NCI-H82 (cell line): ENCODE data around the gene SLC26A8.
"Not testable (repeated sequence)": the region's sequence is repeated elsewhere in the genome, so short reads cannot be mapped to it uniquely, and the experiment has no call there.

Experiments
- DNase-seq: peaks from one replicate; lab custom pipeline; 2025; lab: John Stamatoyannopoulos, UW

Gene SLC26A8

GRCh38 chr6:36050305-36050704, 25.9 kb upstream of the SLC26A8 start:
- no peak for DNase-seq

GRCh38 chr6:36049582-36049981, 25.1 kb upstream of the SLC26A8 start:
- no peak for DNase-seq

- no peak for DNase-seq
Measured at GRCh38 chr6:36042618-36043260, 18.3 kb upstream of the SLC26A8 start.

DNA sequence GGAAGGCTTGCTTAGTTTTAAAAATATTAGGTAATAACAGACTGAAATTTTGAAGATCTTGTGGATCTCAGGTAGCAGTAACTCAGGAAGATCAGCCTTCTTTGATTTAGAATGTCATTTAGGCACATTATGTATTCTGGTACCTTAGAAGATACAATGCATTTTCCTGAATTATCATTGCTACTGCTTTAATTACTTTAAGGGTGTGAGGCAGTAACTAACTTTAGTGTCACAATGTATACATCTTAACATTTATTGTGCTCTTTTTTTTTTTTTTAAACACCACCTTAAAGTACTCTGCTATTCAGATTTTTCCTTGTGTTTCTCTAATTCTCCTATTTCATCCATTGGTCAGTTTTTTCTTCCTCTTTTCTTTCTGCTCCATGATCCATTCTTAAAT, 16.5 kb upstream of the SLC26A8 start:
- no peak for DNase-seq

DNA sequence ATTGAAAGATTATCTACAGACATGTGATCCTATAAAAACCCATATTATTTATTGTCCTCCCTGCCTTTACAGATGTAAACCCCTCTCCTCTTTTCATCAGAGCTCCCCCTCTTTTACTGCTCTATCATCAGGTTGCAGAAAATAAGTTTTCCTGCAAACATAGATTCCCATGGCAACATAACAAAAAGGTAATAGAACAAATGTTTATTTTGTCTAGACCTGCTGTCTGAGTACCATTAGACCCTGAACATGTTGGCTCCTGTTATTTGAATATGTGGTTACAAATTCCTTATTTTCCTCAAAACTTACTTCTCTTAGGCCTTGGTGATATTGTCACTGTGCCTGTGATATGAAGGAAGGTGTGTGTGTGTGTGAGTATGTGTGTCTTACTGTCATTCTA, 14.7 kb upstream of the SLC26A8 start:
- no peak for DNase-seq

DNA sequence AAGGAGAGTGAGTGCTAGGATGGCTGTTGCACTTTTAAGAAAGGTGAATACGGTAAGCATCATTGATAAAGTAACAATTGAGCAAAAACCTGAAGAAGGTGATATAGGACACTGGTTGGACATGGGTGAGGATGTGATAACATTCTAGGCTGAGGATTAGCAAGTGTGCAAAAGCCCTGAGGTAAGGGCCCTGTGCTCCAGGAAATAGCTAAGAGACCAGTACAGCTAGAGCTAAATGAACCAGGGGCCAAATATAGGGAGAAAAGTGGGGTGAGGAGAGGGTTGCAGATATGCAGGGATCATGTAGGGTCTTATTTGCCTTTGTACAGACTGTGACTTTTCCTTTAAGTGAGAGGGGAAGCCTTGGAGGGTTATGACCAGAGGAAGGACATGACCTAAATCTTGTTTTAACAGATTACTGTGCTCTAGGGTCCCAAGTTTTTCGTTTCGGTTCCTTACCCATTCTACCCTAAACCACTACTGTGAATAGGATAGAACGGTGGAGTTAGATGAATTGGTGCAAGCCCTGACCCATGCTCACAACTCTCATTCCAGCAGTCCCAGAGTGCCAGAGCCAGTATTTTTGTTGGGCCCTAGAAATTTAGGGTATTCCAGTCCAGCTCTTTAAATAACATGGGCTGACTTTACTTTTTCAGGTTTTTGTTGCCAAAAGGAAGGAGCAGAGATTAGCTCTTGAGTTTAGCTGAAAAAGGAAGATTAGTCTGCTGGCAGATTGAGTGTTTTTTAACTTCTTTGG, 13.9 kb upstream of the SLC26A8 start:
- DNase-seq: no peak

- DNase-seq: no peak
Measured at GRCh38 chr6:36035225-36035624, 10.8 kb upstream of the SLC26A8 start.

- DNase-seq: no peak
Measured at GRCh38 chr6:36034441-36034840, 10.0 kb upstream of the SLC26A8 start.

GRCh38 chr6:36033935-36034334, 9.5 kb upstream of the SLC26A8 start:
- DNase-seq: no peak

DNA sequence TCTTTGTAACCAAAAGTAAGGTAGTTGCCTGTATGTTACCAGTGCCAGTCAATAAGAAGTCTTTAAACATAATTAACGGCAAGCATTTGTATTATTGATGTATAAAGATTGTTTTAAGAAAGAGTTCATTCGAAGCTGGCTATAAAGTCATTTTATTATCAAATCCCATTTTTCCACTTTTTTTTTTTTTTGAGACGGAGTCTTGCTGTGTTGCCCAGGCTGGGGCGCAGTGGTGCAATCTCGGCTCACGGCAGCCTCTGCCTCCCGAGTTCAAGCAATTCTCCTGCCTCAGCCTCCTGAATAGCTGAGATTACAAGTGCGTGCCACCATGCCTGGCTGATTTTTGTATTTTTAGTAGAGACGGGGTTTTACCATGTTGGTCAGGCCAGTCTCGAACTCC, 8.7 kb upstream of the SLC26A8 start:
- not testable (repeated sequence) for DNase-seq

GRCh38 chr6:36032261-36032660, 7.8 kb upstream of the SLC26A8 start:
- DNase-seq: no peak

- no peak for DNase-seq
Measured at GRCh38 chr6:36029464-36029863, 5.0 kb upstream of the SLC26A8 start.

GRCh38 chr6:36028877-36029324, 4.5 kb upstream of the SLC26A8 start:
- DNase-seq: peak; percentile 67

DNA sequence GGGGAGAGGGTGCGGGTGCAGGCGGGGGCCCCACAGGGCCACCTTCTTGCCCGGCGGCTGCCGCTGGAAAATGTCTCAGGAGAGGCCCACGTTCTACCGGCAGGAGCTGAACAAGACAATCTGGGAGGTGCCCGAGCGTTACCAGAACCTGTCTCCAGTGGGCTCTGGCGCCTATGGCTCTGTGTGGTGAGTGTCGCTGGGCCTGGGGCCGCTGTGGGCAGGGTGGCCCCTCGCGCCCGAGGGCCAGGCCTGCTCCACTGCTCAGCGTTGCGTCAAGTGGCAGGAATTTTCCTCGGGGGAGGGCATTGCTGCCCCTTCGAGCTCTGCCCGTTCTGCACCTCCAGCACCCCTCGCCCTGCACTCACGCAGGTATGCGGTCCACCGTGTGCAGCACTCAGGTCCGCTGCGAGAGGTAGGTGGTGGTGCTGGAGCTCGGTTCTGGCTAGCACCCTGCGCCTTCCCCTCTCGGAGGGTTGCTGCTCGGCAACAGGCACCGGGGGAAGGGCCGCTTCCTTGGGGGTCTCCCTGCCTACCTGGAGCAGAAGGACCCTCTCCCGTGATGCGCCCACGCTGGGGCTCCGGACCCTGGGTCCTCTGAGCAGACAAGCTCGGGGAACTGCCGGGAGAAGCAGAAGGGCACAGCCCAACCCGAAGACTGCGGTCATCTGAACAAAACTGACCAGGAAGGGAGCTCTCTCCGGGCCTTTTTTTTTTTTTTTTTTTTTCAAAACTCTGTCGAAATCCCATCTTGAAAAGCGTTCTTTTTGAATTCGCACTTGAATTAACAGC, 3.8 kb upstream of the SLC26A8 start:
- peak; percentile 70 for DNase-seq

- DNase-seq: peak; percentile 100
Measured at GRCh38 chr6:36027501-36028087, 3.2 kb upstream of the SLC26A8 start, which contains the start of gene MAPK14. Gene MAPK14, plus strand, starts transcription at chr6:36027808. Its CDS starts 350 bp downstream, at chr6:36028158.

DNA sequence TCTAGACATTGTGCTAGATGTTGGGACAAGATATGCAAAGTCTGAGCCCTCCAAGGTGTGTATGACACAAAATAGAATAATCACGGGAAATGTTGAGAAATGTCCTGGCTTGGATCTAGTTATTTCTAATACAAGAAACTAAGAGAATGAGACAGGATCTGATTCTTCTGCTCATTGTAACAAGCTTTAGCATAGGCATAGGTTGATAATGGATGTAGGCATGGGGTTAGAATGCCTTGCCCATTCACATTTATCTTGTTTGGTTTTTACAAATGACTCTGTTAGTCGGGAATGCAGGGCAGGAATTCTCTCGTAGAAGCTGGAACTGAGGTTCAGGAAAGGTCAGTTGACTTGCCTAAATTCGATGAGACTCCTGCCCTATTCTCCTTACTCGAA, 1.5 kb upstream of the SLC26A8 start:
- no peak for DNase-seq

DNA sequence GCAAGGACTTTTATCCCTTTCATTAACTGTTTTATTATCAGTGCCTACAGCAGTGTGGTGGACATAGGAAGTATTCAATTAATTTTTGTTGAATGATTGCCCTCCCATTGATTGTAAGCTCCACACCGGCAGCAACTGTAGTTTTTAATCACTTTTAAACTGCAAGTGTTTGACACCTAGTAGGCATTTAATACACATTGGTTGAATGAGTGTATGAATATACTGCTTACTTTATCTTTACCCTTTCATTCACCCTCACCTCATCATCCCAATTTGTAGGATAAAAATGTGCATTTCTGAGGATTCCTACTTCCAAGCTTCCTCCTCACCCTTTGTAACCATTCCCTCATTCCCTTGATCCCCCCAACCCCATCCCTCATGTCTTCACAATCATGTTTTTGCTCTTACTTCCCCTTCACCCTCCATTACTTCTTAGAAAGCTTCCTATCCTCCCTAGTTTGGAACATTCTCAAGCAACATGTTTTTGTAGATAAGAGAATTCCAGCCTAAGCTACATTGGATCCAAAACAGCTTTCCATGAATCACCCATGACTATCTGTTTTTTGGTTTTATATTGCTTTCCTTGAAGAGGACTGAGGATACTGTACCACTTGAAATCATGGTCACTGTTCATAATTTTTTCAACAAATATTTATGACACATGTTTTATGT, 955 bp upstream of the SLC26A8 start:
- no peak for DNase-seq

DNA sequence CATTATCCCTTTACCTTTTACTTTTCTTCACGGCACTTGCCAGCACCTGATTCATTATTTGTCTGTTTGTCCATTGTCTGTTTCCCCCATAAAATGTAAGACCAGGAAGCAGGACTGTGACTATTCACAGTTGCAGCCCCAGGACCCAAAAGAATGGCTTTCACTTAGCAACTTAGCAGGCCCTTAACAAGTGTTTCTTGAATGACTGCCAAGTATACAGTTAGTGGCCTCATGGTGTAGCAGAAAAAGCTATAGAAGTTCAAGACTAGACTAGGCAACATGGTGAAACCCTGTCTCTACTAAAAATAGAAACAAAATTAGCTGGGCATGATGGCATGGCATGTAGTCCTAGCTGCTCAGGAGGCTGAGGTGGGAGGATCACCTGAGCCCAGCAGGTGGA, 4.3 kb downstream of the SLC26A8 start:
- DNase-seq: no peak

DNA sequence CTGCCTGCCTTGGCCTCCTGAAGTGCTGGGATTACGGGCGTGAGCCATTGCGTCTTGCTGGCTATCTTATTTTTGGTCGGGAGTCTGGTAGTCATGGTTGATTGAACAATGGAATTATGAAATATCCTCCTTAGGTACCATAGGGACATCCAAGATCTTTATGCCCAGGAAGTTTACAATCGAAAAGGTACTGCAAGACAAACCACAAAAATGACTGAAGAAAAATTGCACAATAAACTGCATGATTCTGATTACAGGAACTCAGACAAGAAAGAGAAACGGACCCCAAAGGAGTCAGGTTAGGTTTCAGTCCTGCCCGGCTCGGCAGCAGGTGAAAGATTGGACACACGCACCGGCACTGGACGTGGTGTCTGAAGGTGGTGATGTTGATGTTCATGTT, 5.3 kb downstream of the SLC26A8 start:
- no peak for DNase-seq

DNA sequence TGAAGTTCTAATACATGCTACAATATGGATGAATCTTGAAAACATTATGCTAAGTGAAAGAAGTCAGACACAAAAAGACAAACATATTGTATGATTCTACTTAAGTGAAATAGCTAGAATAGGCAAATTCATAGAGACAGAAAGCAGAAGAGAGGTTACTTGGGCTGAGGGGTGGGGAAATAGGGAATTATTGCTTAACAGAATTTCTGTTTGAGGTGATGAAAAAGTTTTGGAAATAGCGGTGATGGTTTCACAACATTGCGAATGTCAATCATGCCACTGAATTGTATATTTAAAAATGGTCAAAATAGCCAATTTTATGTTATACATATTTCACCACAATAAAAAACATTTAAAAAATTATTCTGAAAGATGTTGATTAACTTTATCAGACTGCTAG, 6.1 kb downstream of the SLC26A8 start:
- DNase-seq: no peak

- no peak for DNase-seq
Measured at GRCh38 chr6:36015666-36016065, 8.8 kb downstream of the SLC26A8 start.

- no peak for DNase-seq
Measured at GRCh38 chr6:36000451-36000850, 24.0 kb downstream of the SLC26A8 start.
